ENCODE measurements around the gene EFCAB6.

GRCh38 chr22:43812149-43812842 lies at the start of gene EFCAB6:
- TF ChIP-seq CTCF (IDR thresholded peaks at IDR 0.05): no peak
- no peak for TF ChIP-seq ZFX (IDR thresholded peaks at IDR 0.05; ENCODE audit: borderline replicate concordance)
